Measurements from ENCODE around the gene ITFG1.

The ITFG1 gene

GRCh38 chr16:47309581-47310312 is 151.1 kb downstream of the ITFG1 start:
- ChIA-PET CTCF (interaction anchor here (1.1 kb wide), 1 partner anchor 15 kb away, joined by 3 read pairs; no protein-coding TSS in a partner anchor), POLR2A (no interaction called here)
- no peak for TF ChIP-seq CTCF (IDR thresholded peaks at IDR 0.05; ENCODE audit: control extremely low read depth, extremely low read depth, low read depth, missing control alignments)
- no peak for DNase-seq (ENCODE audit: extremely low spot score)

DNA sequence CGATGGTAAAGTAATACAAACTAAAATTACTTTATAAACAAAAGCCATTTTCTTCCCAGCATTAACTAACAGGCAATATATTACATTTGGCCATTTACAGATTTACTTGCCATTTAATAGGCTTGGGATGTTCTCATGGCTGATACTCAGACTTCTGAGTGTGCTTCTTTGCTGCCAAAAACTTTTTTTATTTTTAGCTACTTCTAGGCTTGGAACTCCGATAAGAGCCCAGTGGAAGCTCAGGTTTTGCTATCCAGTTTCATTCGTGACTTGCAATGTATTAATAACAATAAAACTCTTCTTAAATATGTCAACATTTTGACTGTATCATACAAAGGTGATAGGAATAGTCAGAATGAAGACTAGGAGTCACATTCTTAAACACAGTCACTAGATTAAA is 152.3 kb downstream of the ITFG1 start:
- no peak for DNase-seq (ENCODE audit: extremely low spot score)
- ChIA-PET POLR2A (no interaction called here), CTCF (interaction anchor here (1.1 kb wide), 1 partner anchor 14 kb away, joined by 3 read pairs; no protein-coding TSS in a partner anchor)
- no peak for TF ChIP-seq CTCF (IDR thresholded peaks at IDR 0.05; ENCODE audit: control extremely low read depth, extremely low read depth, low read depth, missing control alignments)

DNA sequence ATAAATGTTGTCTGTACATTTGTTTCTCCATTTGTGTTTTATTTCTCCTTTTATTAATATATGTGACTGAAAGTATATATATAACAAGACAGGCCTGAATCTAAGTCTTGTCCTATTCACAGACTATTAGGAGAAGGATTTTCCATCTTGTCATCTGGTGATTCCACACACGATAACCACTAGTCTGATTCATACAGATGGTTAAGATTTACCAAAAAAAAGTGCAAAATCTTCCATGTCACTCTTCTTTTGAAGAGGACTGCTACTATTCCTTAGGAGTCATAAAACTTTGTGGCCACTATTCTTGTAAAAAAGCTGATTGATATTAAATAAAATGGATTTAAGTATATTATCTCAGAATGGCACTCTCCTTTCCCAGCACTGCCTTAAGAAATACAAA is 156.3 kb downstream of the ITFG1 start:
- DNase-seq (ENCODE audit: extremely low spot score), result no peak
- ChIA-PET POLR2A (no interaction called here), CTCF (interaction anchor here (1.2 kb wide), 1 partner anchor 11 kb away, joined by 3 read pairs; no protein-coding TSS in a partner anchor)
- no peak for TF ChIP-seq CTCF (IDR thresholded peaks at IDR 0.05; ENCODE audit: control extremely low read depth, extremely low read depth, low read depth, missing control alignments)

GRCh38 chr16:47299587-47299986 is 161.3 kb downstream of the ITFG1 start:
- POLR2A ChIA-PET, result no interaction called here

DNA sequence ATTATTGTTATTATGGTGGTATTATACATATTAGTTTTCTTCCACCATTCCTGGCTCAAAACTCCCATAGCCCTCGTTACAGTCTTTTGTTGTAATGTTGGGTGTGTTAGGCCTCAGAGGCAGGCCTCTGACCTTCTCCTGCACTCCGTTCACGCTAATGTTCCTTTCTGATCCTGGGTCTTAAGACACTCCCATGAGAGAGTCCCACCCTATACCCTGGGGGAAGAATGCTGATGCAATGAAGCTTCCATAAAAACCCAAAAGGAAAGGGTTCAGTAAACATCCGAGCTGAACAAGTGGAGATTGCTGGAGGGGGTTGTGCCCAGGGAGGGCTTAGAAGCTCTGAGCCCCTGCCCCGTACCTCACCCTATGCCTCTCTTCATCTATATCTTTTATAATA is 175.9 kb downstream of the ITFG1 start:
- POLR2A ChIA-PET, result no interaction called here
- CTCF ChIA-PET, result interaction anchor here (1.1 kb wide), 1 partner anchor 8 kb away, joined by 3 read pairs; no protein-coding TSS in a partner anchor
- no peak for DNase-seq (ENCODE audit: extremely low spot score)
- no peak for TF ChIP-seq CTCF (IDR thresholded peaks at IDR 0.05; ENCODE audit: control extremely low read depth, extremely low read depth, low read depth, missing control alignments)

More at GRCh38 chr16:47299587-47299986, 161.3 kb downstream of the ITFG1 start:
- DNase-seq (ENCODE audit: extremely low spot score), result no peak
- CTCF ChIA-PET, result no interaction called here
- no peak for TF ChIP-seq CTCF (IDR thresholded peaks at IDR 0.05; ENCODE audit: control extremely low read depth, extremely low read depth, low read depth, missing control alignments)

GRCh38 chr16:47278306-47278970 is 182.4 kb downstream of the ITFG1 start:
- TF ChIP-seq CTCF (IDR thresholded peaks at IDR 0.05; ENCODE audit: control extremely low read depth, extremely low read depth, low read depth, missing control alignments), result no peak
- ChIA-PET POLR2A (no interaction called here), CTCF (no interaction called here)
- no peak for DNase-seq (ENCODE audit: extremely low spot score)
